ENCODE measurements around the gene ETFA.
A peak's percentile ranks its signal among the peaks of the same experiment; 100 is the strongest.

ETFA gene

DNA sequence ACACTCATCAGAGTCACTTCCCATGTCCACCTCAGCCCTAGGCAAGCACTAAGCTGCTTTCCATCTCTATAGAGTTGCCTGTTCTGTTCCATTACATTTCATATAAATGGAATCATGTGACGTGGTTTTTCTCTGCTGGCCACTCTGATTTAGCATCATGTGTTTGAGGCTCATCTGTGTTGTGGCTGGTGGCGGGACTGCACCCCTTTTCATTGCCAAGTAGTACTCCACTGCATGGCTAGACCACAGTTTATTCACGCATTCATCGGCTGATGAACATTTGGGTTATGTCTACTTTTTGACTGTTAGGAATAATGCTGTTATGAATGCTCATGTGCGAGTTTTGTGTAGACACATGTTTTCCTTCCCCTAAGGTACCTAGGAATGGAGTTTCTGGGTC is 136.6 kb downstream of the ETFA start:
- CTCF ChIA-PET: no interaction called here

GRCh38 chr15:76173317-76173834 is 137.9 kb downstream of the ETFA start:
- H3K27ac ChIP-seq: peak overlapping the region; percentile 17
- DNase-seq (ENCODE audit: low spot score): no peak
- ChIA-PET POLR2A (ENCODE audit: low non-redundant PET) (no interaction called here), CTCF (interaction anchor here (1.3 kb wide), 1 partner anchor 8 kb away, joined by 4 read pairs; no protein-coding TSS in a partner anchor)
- TF ChIP-seq CTCF (conservative IDR thresholded peaks at IDR 0.05; ENCODE audit: low read depth): no peak

More for the DNA sequence above, 136.6 kb downstream of the ETFA start:
- no peak for DNase-seq (ENCODE audit: low spot score)
- TF ChIP-seq CTCF (conservative IDR thresholded peaks at IDR 0.05; ENCODE audit: low read depth): no peak
- H3K27ac ChIP-seq: no peak overlapping the region
- POLR2A ChIA-PET (ENCODE audit: low non-redundant PET): no interaction called here

DNA sequence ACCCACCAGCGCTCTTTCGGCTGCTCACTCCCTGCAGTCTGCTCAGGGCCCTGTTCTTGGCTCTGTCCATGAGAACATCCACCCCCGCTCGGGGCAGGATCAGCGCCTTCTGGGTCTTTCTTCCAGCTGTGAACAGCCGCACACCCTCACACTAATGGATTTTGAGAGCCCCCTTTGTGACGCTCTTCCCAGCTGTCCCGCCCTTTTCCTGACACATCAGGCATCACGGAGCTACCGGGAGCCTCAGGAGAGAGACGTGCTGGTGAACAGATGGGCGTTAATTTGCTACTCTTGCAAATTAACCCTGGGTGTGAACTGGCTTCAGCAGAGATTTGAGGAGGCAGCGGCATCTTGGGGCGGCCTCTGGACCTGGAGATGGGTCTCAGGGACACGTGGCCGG is 138.5 kb downstream of the ETFA start:
- no peak for TF ChIP-seq CTCF (conservative IDR thresholded peaks at IDR 0.05; ENCODE audit: low read depth)
- no peak for DNase-seq (ENCODE audit: low spot score)
- POLR2A ChIA-PET (ENCODE audit: low non-redundant PET): no interaction called here
- CTCF ChIA-PET: interaction anchor here (1.3 kb wide), 1 partner anchor 9 kb away, joined by 4 read pairs; no protein-coding TSS in a partner anchor
- H3K27ac ChIP-seq: peak overlapping the region; percentile 17; the same call in 1 of the 2 replicates

DNA sequence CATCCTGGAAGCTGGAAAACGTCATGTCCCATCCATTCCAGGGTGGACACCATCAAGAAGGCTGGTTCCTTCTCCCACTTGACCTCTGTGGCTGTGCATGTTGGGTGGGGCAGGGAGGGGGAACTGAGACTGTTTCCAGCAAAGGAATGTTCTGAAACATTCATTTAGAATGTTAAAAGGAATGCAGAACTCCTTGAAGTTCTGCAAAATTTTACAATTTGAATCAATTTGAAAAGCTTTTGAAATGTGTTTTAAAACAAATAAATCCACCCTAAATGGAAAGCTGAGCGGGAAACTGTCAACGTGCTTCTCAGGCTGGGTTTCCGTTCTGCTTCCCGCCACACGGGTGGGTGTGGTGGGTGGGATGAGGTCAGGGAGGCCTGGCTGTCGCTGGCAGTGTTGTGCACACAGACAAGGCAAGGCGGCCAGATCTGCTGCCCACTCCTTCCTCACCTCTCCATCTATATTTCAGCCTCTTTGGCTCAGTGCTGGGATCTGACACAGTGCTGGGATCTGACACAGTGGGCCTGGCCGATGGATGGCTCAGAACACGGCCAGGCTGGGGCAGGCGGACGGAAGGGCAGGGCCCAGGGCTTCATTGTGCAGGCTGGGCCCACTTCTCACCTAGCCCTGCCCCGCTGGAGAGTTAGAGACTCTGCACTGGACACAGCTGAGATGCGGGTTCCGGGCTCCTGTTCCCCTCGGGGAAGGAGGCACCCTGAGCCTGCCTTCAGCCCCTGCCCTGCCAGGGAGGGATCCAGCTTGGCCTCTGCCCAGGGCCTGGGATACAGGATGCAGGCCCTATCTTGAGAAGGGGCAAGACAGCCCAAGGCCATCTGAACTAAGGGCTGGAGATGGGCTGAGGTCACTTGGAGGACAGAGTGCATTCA is 141.1 kb downstream of the ETFA start:
- H3K27ac ChIP-seq: peak overlapping the region; percentile 42
- no peak for TF ChIP-seq CTCF (conservative IDR thresholded peaks at IDR 0.05; ENCODE audit: low read depth)
- no peak for DNase-seq (ENCODE audit: low spot score)
- ChIA-PET CTCF (no interaction called here), POLR2A (ENCODE audit: low non-redundant PET) (no interaction called here)

- ChIA-PET CTCF (interaction anchor here (0.5 kb wide), 1 partner anchor 97 kb away, joined by 3 read pairs; no protein-coding TSS in a partner anchor), POLR2A (ENCODE audit: low non-redundant PET) (no interaction called here)
- DNase-seq (ENCODE audit: low spot score): no peak
- TF ChIP-seq CTCF (conservative IDR thresholded peaks at IDR 0.05; ENCODE audit: low read depth): no peak
- H3K27ac ChIP-seq: no peak overlapping the region
Observed at GRCh38 chr15:76169018-76169417, 142.3 kb downstream of the ETFA start.

GRCh38 chr15:76168237-76168984 is 142.9 kb downstream of the ETFA start:
- no peak overlapping the region for H3K27ac ChIP-seq
- TF ChIP-seq CTCF (conservative IDR thresholded peaks at IDR 0.05; ENCODE audit: low read depth): no peak
- no peak for DNase-seq (ENCODE audit: low spot score)
- POLR2A ChIA-PET (ENCODE audit: low non-redundant PET): no interaction called here
- CTCF ChIA-PET: no interaction called here
